ENCODE data around the gene DNAJB6.

DNAJB6 gene

DNA sequence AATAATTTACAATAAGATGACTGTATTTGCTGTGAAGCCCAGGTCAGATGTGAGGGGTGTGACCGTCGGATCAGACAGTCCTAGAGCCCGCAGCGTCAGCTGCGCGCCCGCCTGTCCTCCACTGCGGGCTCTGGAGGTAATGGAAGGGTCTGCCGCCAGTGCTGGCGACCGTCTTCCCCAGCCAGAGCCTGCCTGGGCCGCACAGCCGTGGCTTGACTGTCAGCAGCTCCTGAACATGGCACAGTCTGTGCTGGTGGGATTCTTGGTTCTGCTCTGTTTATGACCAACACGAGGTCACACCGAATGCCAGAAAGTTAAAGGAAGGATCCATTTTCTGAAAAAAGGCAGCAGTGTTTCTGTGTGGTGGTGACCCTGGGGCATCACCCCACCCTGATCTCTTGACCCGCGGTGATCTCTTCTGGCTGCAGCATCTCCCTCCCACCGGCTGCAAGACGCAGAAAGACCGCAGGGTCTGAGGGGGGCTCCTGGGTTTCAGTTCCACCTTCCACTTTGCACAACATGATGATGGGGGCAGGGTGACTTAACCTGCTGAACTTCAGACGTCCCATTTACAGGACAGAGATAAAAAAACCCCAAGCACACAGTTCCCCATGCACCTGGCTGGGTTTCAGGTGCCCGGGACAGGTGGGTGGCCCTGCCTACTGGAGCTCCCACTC, 103.7 kb downstream of the DNAJB6 start:
- TF ChIP-seq FOXP2 (optimal IDR thresholded peaks at IDR 0.05; ENCODE audit: borderline replicate concordance, extremely low read depth, extremely low read length, insufficient read depth) (no peak), POLR2AphosphoS5 (IDR thresholded peaks at IDR 0.05; ENCODE audit: low read depth, low read length) (no peak), SIN3A (IDR thresholded peaks at IDR 0.05; ENCODE audit: borderline replicate concordance, insufficient read depth, low read length) (no peak), TAF1 (IDR thresholded peaks at IDR 0.05; ENCODE audit: borderline replicate concordance, insufficient read depth, low read length) (no peak), REST (IDR thresholded peaks at IDR 0.05; ENCODE audit: insufficient read depth in 1 of 2, low read depth in 2 of 2, low read length in 2 of 2) (no peak)

- TF ChIP-seq FOXP2 (optimal IDR thresholded peaks at IDR 0.05; ENCODE audit: borderline replicate concordance, extremely low read depth, extremely low read length, insufficient read depth) (no peak), TAF1 (IDR thresholded peaks at IDR 0.05; ENCODE audit: borderline replicate concordance, insufficient read depth, low read length) (no peak), SIN3A (IDR thresholded peaks at IDR 0.05; ENCODE audit: borderline replicate concordance, insufficient read depth, low read length) (no peak), POLR2AphosphoS5 (IDR thresholded peaks at IDR 0.05; ENCODE audit: low read depth, low read length) (no peak), REST (IDR thresholded peaks at IDR 0.05; ENCODE audit: insufficient read depth in 1 of 2, low read depth in 2 of 2, low read length in 2 of 2) (no peak)
These were observed 104.2 kb downstream of the DNAJB6 start for GRCh38 chr7:157441023-157441399.

GRCh38 chr7:157442456-157442855, 105.7 kb downstream of the DNAJB6 start:
- no peak for TF ChIP-seq SIN3A (IDR thresholded peaks at IDR 0.05; ENCODE audit: borderline replicate concordance, insufficient read depth, low read length)
- TF ChIP-seq REST (IDR thresholded peaks at IDR 0.05; ENCODE audit: insufficient read depth in 1 of 2, low read depth in 2 of 2, low read length in 2 of 2) = no peak
- no peak for TF ChIP-seq TAF1 (IDR thresholded peaks at IDR 0.05; ENCODE audit: borderline replicate concordance, insufficient read depth, low read length)
- TF ChIP-seq FOXP2 (optimal IDR thresholded peaks at IDR 0.05; ENCODE audit: borderline replicate concordance, extremely low read depth, extremely low read length, insufficient read depth) = no peak
- TF ChIP-seq POLR2AphosphoS5 (IDR thresholded peaks at IDR 0.05; ENCODE audit: low read depth, low read length) = no peak

GRCh38 chr7:157442993-157443831, 106.4 kb downstream of the DNAJB6 start:
- TF ChIP-seq POLR2AphosphoS5 (IDR thresholded peaks at IDR 0.05; ENCODE audit: low read depth, low read length) = no peak
- TF ChIP-seq SIN3A (IDR thresholded peaks at IDR 0.05; ENCODE audit: borderline replicate concordance, insufficient read depth, low read length) = no peak
- TF ChIP-seq FOXP2 (optimal IDR thresholded peaks at IDR 0.05; ENCODE audit: borderline replicate concordance, extremely low read depth, extremely low read length, insufficient read depth) = no peak
- no peak for TF ChIP-seq REST (IDR thresholded peaks at IDR 0.05; ENCODE audit: insufficient read depth in 1 of 2, low read depth in 2 of 2, low read length in 2 of 2)
- no peak for TF ChIP-seq TAF1 (IDR thresholded peaks at IDR 0.05; ENCODE audit: borderline replicate concordance, insufficient read depth, low read length)
